Astrocyte (in vitro differentiated cells and primary cell): ENCODE results near the gene CHST10.

Source experiments
- EZH2 ChIP-seq: IDR thresholded peaks from 2 replicates; pipeline ENCODE4 v1.6.1; 2012; ENCODE audit warnings: mild to moderate bottlenecking, low read length, inconsistent platforms; ENCODE audit not compliant: insufficient read depth
- TF ChIP-seq, protein P1 (sequence below): IDR thresholded peaks from 2 replicates; pipeline ENCODE4 v1.5.1; 2011; ENCODE audit warnings: low read depth, mild to moderate bottlenecking, inconsistent platforms, low read length, moderate library complexity; ENCODE audit not compliant: insufficient read depth

- TF ChIP-seq, protein P1, sequence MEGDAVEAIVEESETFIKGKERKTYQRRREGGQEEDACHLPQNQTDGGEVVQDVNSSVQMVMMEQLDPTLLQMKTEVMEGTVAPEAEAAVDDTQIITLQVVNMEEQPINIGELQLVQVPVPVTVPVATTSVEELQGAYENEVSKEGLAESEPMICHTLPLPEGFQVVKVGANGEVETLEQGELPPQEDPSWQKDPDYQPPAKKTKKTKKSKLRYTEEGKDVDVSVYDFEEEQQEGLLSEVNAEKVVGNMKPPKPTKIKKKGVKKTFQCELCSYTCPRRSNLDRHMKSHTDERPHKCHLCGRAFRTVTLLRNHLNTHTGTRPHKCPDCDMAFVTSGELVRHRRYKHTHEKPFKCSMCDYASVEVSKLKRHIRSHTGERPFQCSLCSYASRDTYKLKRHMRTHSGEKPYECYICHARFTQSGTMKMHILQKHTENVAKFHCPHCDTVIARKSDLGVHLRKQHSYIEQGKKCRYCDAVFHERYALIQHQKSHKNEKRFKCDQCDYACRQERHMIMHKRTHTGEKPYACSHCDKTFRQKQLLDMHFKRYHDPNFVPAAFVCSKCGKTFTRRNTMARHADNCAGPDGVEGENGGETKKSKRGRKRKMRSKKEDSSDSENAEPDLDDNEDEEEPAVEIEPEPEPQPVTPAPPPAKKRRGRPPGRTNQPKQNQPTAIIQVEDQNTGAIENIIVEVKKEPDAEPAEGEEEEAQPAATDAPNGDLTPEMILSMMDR, result no peak
- no peak for TF ChIP-seq EZH2
Measured at GRCh38 chr2:100376836-100377235, 40.6 kb downstream of the CHST10 start.
